Uterus (tissue), 2 donors: ENCODE measurements around the gene ANKRD29.

ENCODE experiments used
- CTCF ChIP-seq, 4 experiments: fragments of 200-600 bp in 2 of 4; fragments of 450-650 bp in 2 of 4; sonication (generic) in 2 of 4; IDR thresholded peaks; one replicate each; pipeline ENCODE4 v1.5.1; 2016 to 2019; ENCODE audit warnings: antibody characterized with exemption in 4 of 4, mild to moderate bottlenecking in 2 of 4, moderate library complexity in 1 of 4
- POLR2A ChIP-seq, 2 donors: fragments of 450-650 bp; IDR thresholded peaks; one replicate each; pipeline ENCODE4 v1.6.1; 2016; ENCODE audit warnings: antibody characterized with exemption in 2 of 2, mild to moderate bottlenecking in 1 of 2, moderate library complexity in 1 of 2

GRCh38 chr18:23673725-23674124 lies 11.0 kb upstream of the ANKRD29 start:
- TF ChIP-seq CTCF (IDR thresholded peaks at IDR 0.05) (no peak), POLR2A (IDR thresholded peaks at IDR 0.05) (no peak)
